Motor neuron (in vitro differentiated cells): ENCODE data around the gene OR1L6. TPM values are rescaled to one million over a fixed set of nuclear protein-coding genes. Genes with fewer than 3 reads are reported as not detected.

Experiments
- ATAC-seq, 8 experiments: fragments of 200-7000 bp; cut with Tn5 transposase; replicated peaks in 6 of 8; 2 replicates each; pipeline ENCODE4 v1.8.0; 2021; ENCODE audit warnings: mild to moderate bottlenecking in 8 of 8, moderate library complexity in 8 of 8
- H3K27ac ChIP-seq, 2 donors: fragments of 250-450 bp; sonication (Bioruptor Pico); 2 replicates each; pipeline ENCODE4 v1.9.0; 2021; ENCODE audit warnings: antibody characterized with exemption in 2 of 2, mild to moderate bottlenecking in 2 of 2, moderate library complexity in 1 of 2
- H3K4me1 ChIP-seq, 2 donors: fragments of 250-450 bp; sonication (Bioruptor Pico); replicated peaks in 1 of 2; 2 replicates each; pipeline ENCODE4 v1.6.1; 2021; ENCODE audit warnings: antibody characterized with exemption in 2 of 2, mild to moderate bottlenecking in 2 of 2, moderate library complexity in 1 of 2
- H3K4me3 ChIP-seq, 5 donors: fragments of 250-450 bp; sonication (Bioruptor Pico); 2 replicates each; pipeline ENCODE4 v1.9.0; 2021; ENCODE audit warnings: antibody characterized with exemption in 5 of 5, mild to moderate bottlenecking in 5 of 5, moderate library complexity in 4 of 5
- WGBS, 10 experiments: fragments of 450-650 bp; shearing (Covaris generic); methylation state at CpG; one replicate each; pipeline ENCODE4 v1.0.0; 2022; 5-methylcytosine and 5-hydroxymethylcytosine counted together
- in situ Hi-C, 9 experiments: fragments of 400-800 bp; cut with MboI; loops; one replicate each; pipeline ENCODE4 v1.15.0; 2021; ENCODE audit warnings: low sequenced_read_pairs in 9 of 9, low pct_unique_long_range_greater_than_20kb in 2 of 9; ENCODE audit not compliant: unreplicated experiment in 9 of 9
- total RNA-seq, 8 experiments: library from RNA; unstranded; fragments of 300-600 nt; gene quantifications; 2 replicates each; pipeline versions ENCODE4 v1.2.3 to v1.2.4, GENCODE V29; 2022

Gene OR1L6
- total RNA-seq, 8 experiments from 2014 or later = 0.21 to 0.33 (median 0.23) TPM; not detected in 5

DNA sequence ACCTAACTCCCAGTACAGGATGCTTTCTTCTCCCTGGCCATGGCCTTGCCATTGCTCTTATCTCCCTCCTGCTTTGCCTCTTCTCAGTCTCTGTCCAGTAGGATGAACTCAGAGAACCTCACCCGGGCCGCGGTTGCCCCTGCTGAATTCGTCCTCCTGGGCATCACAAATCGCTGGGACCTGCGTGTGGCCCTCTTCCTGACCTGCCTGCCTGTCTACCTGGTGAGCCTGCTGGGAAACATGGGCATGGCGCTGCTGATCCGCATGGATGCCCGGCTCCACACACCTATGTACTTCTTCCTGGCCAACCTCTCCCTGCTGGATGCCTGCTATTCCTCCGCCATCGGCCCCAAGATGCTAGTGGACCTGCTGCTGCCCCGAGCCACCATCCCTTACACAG, 46.7 kb downstream of the OR1L6 start, which contains the start of gene OR5C1:
OR5C1 (plus strand) TSS at position 103 of the 400 bp plus-strand sequence; CDS start at position 103, 0 bp downstream.
- in situ Hi-C loops = no loop called here

DNA sequence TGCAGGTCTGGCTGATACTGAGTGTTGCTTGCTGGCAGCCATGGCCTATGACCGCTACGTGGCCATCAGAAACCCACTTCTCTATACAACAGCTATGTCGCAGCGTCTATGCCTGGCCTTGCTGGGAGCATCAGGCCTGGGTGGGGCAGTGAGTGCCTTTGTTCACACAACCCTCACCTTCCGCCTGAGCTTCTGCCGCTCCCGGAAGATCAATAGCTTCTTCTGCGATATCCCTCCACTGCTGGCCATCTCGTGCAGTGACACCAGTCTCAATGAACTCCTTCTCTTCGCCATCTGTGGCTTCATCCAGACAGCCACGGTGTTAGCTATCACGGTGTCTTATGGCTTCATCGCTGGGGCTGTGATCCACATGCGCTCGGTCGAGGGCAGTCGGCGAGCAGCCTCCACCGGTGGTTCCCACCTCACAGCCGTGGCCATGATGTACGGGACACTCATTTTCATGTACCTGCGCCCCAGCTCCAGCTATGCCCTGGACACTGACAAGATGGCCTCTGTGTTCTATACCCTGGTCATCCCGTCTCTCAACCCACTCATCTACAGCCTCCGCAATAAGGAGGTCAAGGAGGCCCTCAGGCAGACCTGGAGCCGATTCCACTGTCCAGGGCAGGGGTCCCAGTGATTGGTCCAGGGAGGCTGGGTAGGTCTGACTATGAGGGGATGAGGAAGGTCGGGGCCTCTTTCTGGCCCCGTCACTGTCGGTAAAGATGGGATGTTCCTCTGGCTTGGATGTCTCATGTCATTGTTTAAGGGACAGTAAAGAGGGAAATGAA, 47.3 kb downstream of the OR1L6 start:
- 63 to 100% (median 79%) methylated on average over 2 to 13 of the region's 28 CpGs; no CpG with 5 or more reads in 4 of the 10 experiments for WGBS, 10 experiments
- Histone ChIP-seq H3K4me1 (no peaks in the 10 kb centered on the region), H3K27ac (no peak overlapping the region), H3K4me3 (no peak overlapping the region)
- in situ Hi-C loops = no loop called here
- ATAC-seq = no peak

More for the DNA sequence above, 46.7 kb downstream of the OR1L6 start, which contains the start of gene OR5C1:
- Histone ChIP-seq H3K27ac (no peak within 1 kb of the TSS), H3K4me1 (no peaks in the 10 kb centered on the region), H3K4me3 (no peak within 1 kb of the TSS)
- 78 to 100% (median 95%) methylated on average over 1 to 4 of the region's 12 CpGs; no CpG with 5 or more reads in 6 of the 10 experiments for WGBS, 10 experiments
- no peak for ATAC-seq

GRCh38 chr9:122791872-122792669, 50.0 kb downstream of the OR1L6 start:
- WGBS, 10 experiments = 19 to 80% (median 68%) methylated on average over 1 to 5 of the region's 5 CpGs
- Histone ChIP-seq H3K4me1 (no peaks in the 10 kb centered on the region), H3K27ac (no peak overlapping the region), H3K4me3 (no peak overlapping the region)
- ATAC-seq = no peak
- in situ Hi-C loops = no loop called here

GRCh38 chr9:122797316-122798063, 55.4 kb downstream of the OR1L6 start:
- in situ Hi-C loops = no loop called here
- no peak for ATAC-seq
- Histone ChIP-seq H3K27ac (no peak overlapping the region), H3K4me1 (no peaks in the 10 kb centered on the region), H3K4me3 (no peak overlapping the region)
- WGBS, 10 experiments = 39 to 93% (median 62%) methylated on average over 1 to 4 of the region's 6 CpGs; no CpG with 5 or more reads in 2 of the 10 experiments

Other genes starting within 250 kb of the OR1L6 start
- gene OR1J2, start 231.5 kb upstream of the OR1L6 start, total RNA-seq = not detected
- gene OR1J4, start 223.2 kb upstream of the OR1L6 start, total RNA-seq = 1 to 10 TPM in 1 of 8 experiments, under 1 TPM in 1, not detected in 6; 0.21 to 1.3 TPM
- under 1 TPM in 3 of 8 experiments, not detected in 5; 0.23 to 0.49 (median 0.43) TPM for gene OR1N1, start 215.0 kb upstream of the OR1L6 start, total RNA-seq
- under 1 TPM in 2 of 8 experiments, not detected in 6; 0.45 to 0.62 TPM for gene OR1N2, start 189.2 kb upstream of the OR1L6 start, total RNA-seq
- gene OR1L8, start 158.9 kb upstream of the OR1L6 start, total RNA-seq = under 1 TPM in 4 of 8 experiments, not detected in 4; 0.13 to 0.66 (median 0.26) TPM
- gene OR1Q1, start 127.6 kb upstream of the OR1L6 start, total RNA-seq = under 1 TPM in 1 of 8 experiments, not detected in 7; 0.97 TPM
- gene OR1B1, start 84.7 kb upstream of the OR1L6 start, total RNA-seq = under 1 TPM in 3 of 8 experiments, not detected in 5; 0.25 to 0.45 (median 0.38) TPM
- under 1 TPM in 1 of 8 experiments, not detected in 7; 0.18 TPM for gene OR1L1, start 80.6 kb upstream of the OR1L6 start, total RNA-seq
- under 1 TPM in 3 of 8 experiments, not detected in 5; 0.17 to 0.66 (median 0.52) TPM for gene OR1L3, start 67.2 kb upstream of the OR1L6 start, total RNA-seq
- under 1 TPM in 6 of 8 experiments, not detected in 2; 0.21 to 0.97 (median 0.54) TPM for gene OR1L4, start 18.3 kb upstream of the OR1L6 start, total RNA-seq
- under 1 TPM in 2 of 8 experiments, not detected in 6; 0.25 to 0.52 TPM for gene OR5C1, start 46.6 kb downstream of the OR1L6 start, total RNA-seq
- 1 to 10 TPM in 2 of 8 experiments, under 1 TPM in 3, not detected in 3; 0.27 to 1.5 (median 0.54) TPM for gene OR1K1, start 57.8 kb downstream of the OR1L6 start, total RNA-seq
- gene PDCL, start 86.3 kb downstream of the OR1L6 start, total RNA-seq = 10 to 100 TPM; 19.8 to 26.0 (median 21.3) TPM
- 10 to 100 TPM; 31.6 to 65.3 (median 44.8) TPM for gene RC3H2, start 163.1 kb downstream of the OR1L6 start, total RNA-seq
- 10 to 100 TPM in 6 of 8 experiments, 1 to 10 TPM in 2; 9.2 to 16.9 (median 14.0) TPM for gene ZBTB6, start 171.0 kb downstream of the OR1L6 start, total RNA-seq
- gene ZBTB26, start 189.2 kb downstream of the OR1L6 start, total RNA-seq = 10 to 100 TPM in 2 of 8 experiments, 1 to 10 TPM in 6; 3.0 to 14.2 (median 9.2) TPM
- gene RABGAP1, start 198.7 kb downstream of the OR1L6 start, total RNA-seq = 10 to 100 TPM; 13.0 to 69.2 (median 37.4) TPM